ENCODE measurements around the gene SRRM4. TPM values are rescaled to one million over a fixed set of nuclear protein-coding genes. Genes with fewer than 3 reads are reported as not detected.

Gene SRRM4
- total RNA-seq, 2 experiments from 2014 or later = not detected

GRCh38 chr12:119069147-119069642 lies 87.9 kb downstream of the SRRM4 start:
- no peaks in the 10 kb centered on the region for H3K36me3 Mint-ChIP-seq (ENCODE audit: low read depth)
- no peak overlapping the region for H3K4me3 Mint-ChIP-seq
- TF ChIP-seq, protein P1, sequence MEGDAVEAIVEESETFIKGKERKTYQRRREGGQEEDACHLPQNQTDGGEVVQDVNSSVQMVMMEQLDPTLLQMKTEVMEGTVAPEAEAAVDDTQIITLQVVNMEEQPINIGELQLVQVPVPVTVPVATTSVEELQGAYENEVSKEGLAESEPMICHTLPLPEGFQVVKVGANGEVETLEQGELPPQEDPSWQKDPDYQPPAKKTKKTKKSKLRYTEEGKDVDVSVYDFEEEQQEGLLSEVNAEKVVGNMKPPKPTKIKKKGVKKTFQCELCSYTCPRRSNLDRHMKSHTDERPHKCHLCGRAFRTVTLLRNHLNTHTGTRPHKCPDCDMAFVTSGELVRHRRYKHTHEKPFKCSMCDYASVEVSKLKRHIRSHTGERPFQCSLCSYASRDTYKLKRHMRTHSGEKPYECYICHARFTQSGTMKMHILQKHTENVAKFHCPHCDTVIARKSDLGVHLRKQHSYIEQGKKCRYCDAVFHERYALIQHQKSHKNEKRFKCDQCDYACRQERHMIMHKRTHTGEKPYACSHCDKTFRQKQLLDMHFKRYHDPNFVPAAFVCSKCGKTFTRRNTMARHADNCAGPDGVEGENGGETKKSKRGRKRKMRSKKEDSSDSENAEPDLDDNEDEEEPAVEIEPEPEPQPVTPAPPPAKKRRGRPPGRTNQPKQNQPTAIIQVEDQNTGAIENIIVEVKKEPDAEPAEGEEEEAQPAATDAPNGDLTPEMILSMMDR (IDR thresholded peaks at IDR 0.05) = no peak
- peaks cover 6% of the 10 kb centered on the region for H3K9me3 Mint-ChIP-seq
- H3K36me3 ChIP-seq (ENCODE audit: insufficient read depth, low read length) = no peaks in the 10 kb centered on the region
- intact Hi-C loops (cut with DNase I, micrococcal nuclease) = no loop called here
- no peak overlapping the region for H3K27ac ChIP-seq (ENCODE audit: low read depth in 1 of 2, low read length in 2 of 2)
- no peak overlapping the region for H3K27ac Mint-ChIP-seq
- ATAC-seq (ENCODE audit: poor library complexity) = no peak
- DNase-seq = no peak
- H3K4me1 ChIP-seq (ENCODE audit: insufficient read depth, low read length) = no peaks in the 10 kb centered on the region
- H3K4me1 Mint-ChIP-seq (ENCODE audit: low read depth) = no peaks in the 10 kb centered on the region
- ChIA-PET CTCF (no interaction called here), POLR2A (no interaction called here)
- H3K27me3 Mint-ChIP-seq = peaks cover 10% of the 10 kb centered on the region
- no peaks in the 10 kb centered on the region for H3K27me3 ChIP-seq (ENCODE audit: control insufficient read depth in 1 of 2, insufficient read depth in 2 of 2, low read length in 2 of 2)
- H3K4me3 ChIP-seq (ENCODE audit: low read length) = no peak overlapping the region
- no peaks in the 10 kb centered on the region for H3K9me3 ChIP-seq (ENCODE audit: control insufficient read depth in 1 of 2, insufficient read depth in 1 of 2, low read length in 2 of 2)

DNA sequence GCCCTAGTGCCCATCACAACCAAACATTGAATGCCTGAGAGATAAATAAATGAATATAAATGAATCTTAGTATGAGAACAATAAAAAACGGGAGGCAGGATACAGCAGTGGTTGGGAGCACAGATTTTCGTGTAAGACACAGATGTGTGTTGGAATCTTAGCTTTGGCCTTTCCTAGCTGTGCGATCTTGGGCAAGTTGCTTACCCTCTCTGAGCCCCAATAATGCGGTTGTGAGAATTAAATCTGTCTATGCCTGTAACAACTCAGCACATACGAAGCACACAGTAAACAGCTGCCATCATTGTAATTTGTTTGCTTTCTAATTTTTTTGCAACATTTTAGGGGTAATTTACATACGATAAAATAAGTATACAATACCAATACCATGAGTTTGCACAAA lies 89.8 kb downstream of the SRRM4 start:
- POLR2A ChIA-PET = no interaction called here

GRCh38 chr12:119071638-119072231 lies 90.4 kb downstream of the SRRM4 start:
- peaks cover 6% of the 10 kb centered on the region for H3K9me3 Mint-ChIP-seq
- no peak overlapping the region for H3K27ac Mint-ChIP-seq
- intact Hi-C loops (cut with DNase I, micrococcal nuclease) = no loop called here
- H3K4me3 Mint-ChIP-seq = no peak overlapping the region
- Histone ChIP-seq H3K4me1 (ENCODE audit: insufficient read depth, low read length) (no peaks in the 10 kb centered on the region), H3K9me3 (ENCODE audit: control insufficient read depth in 1 of 2, insufficient read depth in 1 of 2, low read length in 2 of 2) (no peaks in the 10 kb centered on the region), H3K36me3 (ENCODE audit: insufficient read depth, low read length) (no peaks in the 10 kb centered on the region), H3K27me3 (ENCODE audit: control insufficient read depth in 1 of 2, insufficient read depth in 2 of 2, low read length in 2 of 2) (no peaks in the 10 kb centered on the region), H3K4me3 (ENCODE audit: low read length) (no peak overlapping the region), H3K27ac (ENCODE audit: low read depth in 1 of 2, low read length in 2 of 2) (no peak overlapping the region)
- H3K27me3 Mint-ChIP-seq = peaks cover 6% of the 10 kb centered on the region
- TF ChIP-seq, protein P1 (IDR thresholded peaks at IDR 0.05) = no peak
- POLR2A ChIA-PET = no interaction called here
- no peaks in the 10 kb centered on the region for H3K4me1 Mint-ChIP-seq (ENCODE audit: low read depth)
- DNase-seq (no peak), ATAC-seq (ENCODE audit: poor library complexity) (no peak)
- CTCF ChIA-PET = no interaction called here
- no peaks in the 10 kb centered on the region for H3K36me3 Mint-ChIP-seq (ENCODE audit: low read depth)

More for the DNA sequence above, 89.8 kb downstream of the SRRM4 start:
- Mint-ChIP-seq H3K27me3 (peaks cover 10% of the 10 kb centered on the region), H3K27ac (no peak overlapping the region), H3K4me1 (ENCODE audit: low read depth) (no peaks in the 10 kb centered on the region), H3K36me3 (ENCODE audit: low read depth) (no peaks in the 10 kb centered on the region), H3K4me3 (no peak overlapping the region), H3K9me3 (peaks cover 6% of the 10 kb centered on the region)
- CTCF ChIA-PET = no interaction called here
- H3K9me3 ChIP-seq (ENCODE audit: control insufficient read depth in 1 of 2, insufficient read depth in 1 of 2, low read length in 2 of 2) = no peaks in the 10 kb centered on the region
- H3K36me3 ChIP-seq (ENCODE audit: insufficient read depth, low read length) = no peaks in the 10 kb centered on the region
- TF ChIP-seq, protein P1 (IDR thresholded peaks at IDR 0.05) = no peak
- ATAC-seq (ENCODE audit: poor library complexity) (no peak), DNase-seq (no peak)
- intact Hi-C loops (cut with DNase I, micrococcal nuclease) = no loop called here
- no peaks in the 10 kb centered on the region for H3K27me3 ChIP-seq (ENCODE audit: control insufficient read depth in 1 of 2, insufficient read depth in 2 of 2, low read length in 2 of 2)
- no peak overlapping the region for H3K4me3 ChIP-seq (ENCODE audit: low read length)
- no peak overlapping the region for H3K27ac ChIP-seq (ENCODE audit: low read depth in 1 of 2, low read length in 2 of 2)
- no peaks in the 10 kb centered on the region for H3K4me1 ChIP-seq (ENCODE audit: insufficient read depth, low read length)

All from CD4-positive, alpha-beta T cell (primary cell).